GM12892 (cell line): Measurements from ENCODE around the gene PLOD1.
A peak's percentile ranks its signal among the peaks of the same experiment; 100 is the strongest.
"Not testable (repeated sequence)": the region's sequence is repeated elsewhere in the genome, so short reads cannot be mapped to it uniquely, and the experiment has no call there.

Source experiments
- DNase-seq: peaks from one replicate; pipeline ENCODE4 v3.0.0; 2011; ENCODE audit not compliant: insufficient read length
- FAIRE-seq: peaks from 2 replicates; lab custom pipeline; 2011; peaks lifted over from hg19 to GRCh38; lab: Jason Lieb, UNC
- POLR2A ChIP-seq: IDR thresholded peaks from 2 replicates; pipeline ENCODE4 v1.6.1; 2011; ENCODE audit warnings: low read depth, low read length, control low read depth
- POLR2AphosphoS5 ChIP-seq: IDR thresholded peaks from 2 replicates; pipeline ENCODE4 v1.6.1; 2011; ENCODE audit warnings: low read depth, low read length, control low read depth
- TAF1 ChIP-seq: IDR thresholded peaks from 2 replicates; pipeline ENCODE4 v1.6.1; 2011; ENCODE audit warnings: low read depth, mild to moderate bottlenecking, control low read depth, low read length, borderline replicate concordance

PLOD1 gene

DNA sequence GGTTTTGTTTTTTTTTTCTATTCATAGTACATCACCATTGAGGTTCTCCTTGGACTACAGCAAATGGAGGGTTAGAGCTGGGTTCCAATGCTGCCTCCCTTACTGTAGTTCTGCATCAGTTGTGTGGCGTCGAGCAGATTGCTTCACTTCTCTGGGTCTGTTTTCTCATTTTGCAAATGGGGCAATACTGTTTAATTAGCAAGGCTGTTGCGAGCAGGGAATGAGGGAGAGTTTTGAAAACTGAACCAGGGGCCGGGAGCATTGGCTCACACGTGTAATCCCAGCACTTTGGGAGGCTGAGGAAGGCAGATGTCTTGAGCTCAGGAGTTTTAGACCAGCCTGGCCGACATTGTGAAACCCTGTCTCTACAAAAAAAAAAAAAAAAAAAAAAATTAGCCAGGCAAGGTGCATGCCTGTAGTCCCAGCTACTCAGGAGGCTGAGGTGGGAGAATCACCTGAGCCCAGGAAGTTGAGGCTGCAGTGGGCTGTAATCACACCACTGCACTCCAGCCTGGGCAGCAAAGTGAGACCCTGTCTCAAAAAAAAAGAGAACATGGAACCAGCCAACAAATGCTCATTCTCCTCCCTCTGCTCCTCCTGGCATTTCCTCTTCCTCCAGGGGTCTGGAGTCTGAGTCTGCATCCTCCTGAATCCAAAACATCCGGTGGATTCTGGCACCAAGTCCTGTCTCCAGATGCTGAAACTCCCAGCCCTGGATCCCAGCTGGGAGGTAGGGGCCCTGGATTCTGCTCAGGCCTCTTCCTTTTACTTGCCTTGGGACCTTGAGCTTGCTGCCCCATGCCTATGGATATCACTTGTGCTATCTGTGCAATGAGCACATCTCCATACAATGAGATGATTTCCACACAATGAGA is 3.7 kb upstream of the PLOD1 start:
- FAIRE-seq (no peak), DNase-seq (no peak)
- no peak for TF ChIP-seq POLR2A
- TF ChIP-seq POLR2AphosphoS5, result no peak
- TF ChIP-seq TAF1, result no peak

DNA sequence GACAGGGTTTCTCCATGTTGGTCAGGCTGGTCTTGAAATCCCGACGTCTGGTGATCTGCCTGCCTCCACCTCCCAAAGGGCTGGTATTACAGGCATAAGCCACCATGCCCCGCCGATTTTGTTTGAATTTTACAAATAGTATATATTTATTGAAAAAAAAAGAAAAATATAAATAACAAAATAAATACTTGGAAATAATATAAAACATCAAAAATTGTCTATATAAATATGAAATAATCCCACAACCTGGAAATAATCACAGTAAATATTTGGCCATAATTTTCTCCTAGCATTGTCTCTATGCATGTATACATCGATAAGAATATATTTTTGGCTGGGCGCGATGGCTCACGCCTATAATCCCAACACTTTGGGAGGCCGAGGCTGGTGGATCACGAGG is 2.7 kb upstream of the PLOD1 start:
- no peak for TF ChIP-seq TAF1
- TF ChIP-seq POLR2AphosphoS5, result no peak
- no peak for TF ChIP-seq POLR2A
- DNase-seq (no peak), FAIRE-seq (no peak)

DNA sequence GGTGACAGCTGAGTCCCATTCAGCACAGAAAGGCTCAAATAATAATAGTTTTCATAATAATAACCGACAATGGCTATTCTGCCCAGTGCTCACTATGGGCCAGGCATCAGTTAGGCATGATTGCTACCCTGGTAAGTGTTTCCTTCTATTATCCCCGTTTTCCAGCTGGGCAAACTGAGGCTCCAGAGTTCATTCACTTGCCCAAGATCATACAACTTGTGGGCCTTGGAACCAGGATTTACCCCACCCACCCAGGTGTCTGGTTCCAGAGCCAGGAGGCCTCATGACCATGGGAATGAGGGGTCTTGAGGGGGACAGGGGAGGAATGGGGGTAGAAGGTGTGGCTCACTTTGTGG is 518 bp downstream of the PLOD1 start:
- no peak for DNase-seq
- TF ChIP-seq POLR2AphosphoS5 (no peak), POLR2A (no peak), TAF1 (no peak)
- no peak for FAIRE-seq

DNA sequence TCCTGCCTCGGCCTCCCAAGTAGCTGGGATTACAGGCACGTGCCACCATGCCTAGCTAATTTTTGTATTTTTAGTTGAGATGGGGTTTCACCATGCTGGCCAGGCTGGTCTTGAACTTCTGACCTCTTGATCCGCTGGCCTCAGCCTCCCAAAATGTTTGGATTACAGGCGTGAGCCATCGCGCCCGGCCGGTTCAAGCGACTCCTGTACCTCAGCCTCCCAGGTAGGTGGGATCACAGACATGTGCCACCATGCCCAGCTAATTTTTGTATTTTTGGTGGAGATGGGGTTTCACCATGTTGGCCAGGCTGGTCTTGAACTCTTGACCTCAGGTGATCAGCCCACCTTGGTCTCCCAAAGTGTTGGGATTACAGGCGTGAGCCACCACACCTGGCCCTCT is 1.2 kb downstream of the PLOD1 start:
- DNase-seq, FAIRE-seq: not testable (repeated sequence)

DNA sequence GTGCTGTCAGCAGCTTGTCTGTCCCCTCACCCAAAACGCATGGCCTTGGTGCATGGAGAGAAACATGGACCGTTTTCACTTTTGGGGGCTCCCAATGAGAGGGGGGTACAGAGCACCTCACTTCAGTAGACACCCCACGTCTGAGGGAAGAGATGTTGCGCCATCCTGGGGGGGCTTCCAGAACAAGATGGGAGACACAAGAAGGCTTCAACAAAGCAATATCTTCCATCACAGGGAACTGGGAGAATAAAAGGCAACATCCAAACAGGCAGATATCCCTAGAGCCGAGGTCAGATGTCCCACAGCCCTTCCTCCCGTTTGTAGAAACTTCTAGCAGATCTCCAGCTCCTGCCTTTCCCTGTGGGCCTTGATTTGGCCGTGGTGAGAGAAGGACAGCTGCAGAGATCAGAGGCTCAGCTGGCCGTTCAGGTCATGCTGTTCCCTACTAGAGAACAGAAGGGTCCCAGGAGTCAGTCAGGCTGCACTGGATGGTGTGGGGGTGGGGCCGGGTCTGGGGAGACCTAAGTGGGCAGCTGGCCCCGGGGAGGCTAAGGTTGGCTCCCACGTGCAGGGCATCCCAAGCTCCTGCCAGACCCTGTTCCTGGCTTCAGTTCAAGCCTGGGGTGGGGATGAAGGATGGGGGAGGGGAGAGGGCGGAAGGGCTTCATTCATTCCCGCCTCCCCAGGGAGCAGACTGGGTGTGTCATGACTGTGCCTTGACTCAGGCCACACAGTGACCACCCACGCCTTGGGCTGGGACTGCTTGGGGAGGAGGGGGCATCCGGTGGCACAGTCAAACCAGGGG is 4.4 kb downstream of the PLOD1 start:
- no peak for DNase-seq
- no peak for TF ChIP-seq POLR2AphosphoS5
- no peak for TF ChIP-seq POLR2A
- no peak for TF ChIP-seq TAF1
- FAIRE-seq, result no peak

DNA sequence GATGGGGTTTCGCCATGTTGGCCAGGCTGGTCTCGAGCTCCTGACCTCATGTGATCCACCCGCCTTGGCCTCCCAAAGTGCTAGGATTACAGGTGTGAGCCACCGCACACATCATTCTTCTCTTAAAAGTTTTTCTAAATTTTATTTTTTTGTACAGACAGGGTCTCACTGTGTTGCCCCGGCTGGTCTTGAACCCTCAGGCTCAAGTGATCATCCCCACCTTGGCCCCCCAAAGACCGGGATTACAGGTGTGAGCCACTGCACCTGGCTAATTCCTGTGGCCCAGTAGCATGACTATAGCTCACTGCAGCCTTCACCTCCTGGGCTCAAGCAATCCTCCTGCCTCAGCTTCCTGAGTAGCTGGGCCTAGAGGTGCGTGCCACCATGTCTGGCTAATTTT is 5.3 kb downstream of the PLOD1 start:
- not testable (repeated sequence) for FAIRE-seq, DNase-seq

DNA sequence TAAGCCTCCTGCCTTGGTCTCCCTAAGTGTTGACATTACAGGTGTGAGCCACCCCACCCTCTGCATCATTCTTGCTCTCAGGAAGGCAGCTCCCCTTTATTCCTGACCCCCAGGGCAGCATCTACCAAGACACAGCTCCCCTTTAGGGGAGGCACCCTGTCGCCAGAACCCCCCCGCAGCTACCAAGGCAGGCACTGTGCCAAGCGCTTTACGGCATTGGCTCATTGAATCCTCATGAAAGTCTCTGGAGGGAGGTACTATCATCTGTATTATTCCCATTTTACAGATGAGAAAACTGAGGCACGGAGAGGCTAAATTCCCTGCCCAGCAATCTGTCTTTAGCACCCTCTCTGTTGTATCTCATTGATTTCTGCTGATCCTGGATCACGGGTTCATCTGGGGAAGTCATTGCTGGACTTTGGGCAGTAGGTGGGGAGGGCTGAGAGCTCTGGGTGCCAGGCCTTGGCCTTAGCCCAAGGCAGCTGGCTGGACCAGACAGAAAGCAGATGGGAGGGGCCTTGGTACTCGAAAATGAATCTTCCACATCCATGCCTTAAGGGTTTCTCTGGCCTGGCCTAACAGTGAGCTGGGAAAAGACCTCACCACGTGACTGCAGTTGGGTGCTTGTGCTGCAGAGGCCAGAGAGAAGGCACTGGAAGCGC is 5.9 kb downstream of the PLOD1 start:
- DNase-seq, result no peak
- no peak for FAIRE-seq
- no peak for TF ChIP-seq TAF1
- TF ChIP-seq POLR2AphosphoS5, result no peak
- no peak for TF ChIP-seq POLR2A

DNA sequence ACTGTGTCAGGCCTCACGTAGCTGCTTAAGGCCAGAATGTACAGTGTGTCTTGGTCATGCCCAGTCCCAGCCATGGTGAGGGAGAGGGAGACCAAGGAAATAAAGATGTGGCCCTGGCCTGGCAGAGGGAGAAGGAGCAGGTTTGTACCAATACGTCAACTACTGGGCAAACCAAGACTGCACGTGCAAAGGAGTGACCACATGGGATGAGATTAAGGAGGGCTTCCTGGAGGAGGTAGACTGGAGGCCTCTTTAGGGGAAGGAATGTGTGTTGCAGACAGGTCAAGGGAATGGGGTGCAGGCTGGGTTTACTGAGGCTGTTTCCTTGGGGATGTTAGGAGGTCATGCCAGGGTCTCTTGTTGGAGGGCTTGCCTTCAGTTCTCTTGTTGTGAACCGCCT is 7.8 kb downstream of the PLOD1 start:
- TF ChIP-seq POLR2AphosphoS5, result no peak
- no peak for TF ChIP-seq POLR2A
- no peak for TF ChIP-seq TAF1
- no peak for FAIRE-seq
- DNase-seq, result no peak

DNA sequence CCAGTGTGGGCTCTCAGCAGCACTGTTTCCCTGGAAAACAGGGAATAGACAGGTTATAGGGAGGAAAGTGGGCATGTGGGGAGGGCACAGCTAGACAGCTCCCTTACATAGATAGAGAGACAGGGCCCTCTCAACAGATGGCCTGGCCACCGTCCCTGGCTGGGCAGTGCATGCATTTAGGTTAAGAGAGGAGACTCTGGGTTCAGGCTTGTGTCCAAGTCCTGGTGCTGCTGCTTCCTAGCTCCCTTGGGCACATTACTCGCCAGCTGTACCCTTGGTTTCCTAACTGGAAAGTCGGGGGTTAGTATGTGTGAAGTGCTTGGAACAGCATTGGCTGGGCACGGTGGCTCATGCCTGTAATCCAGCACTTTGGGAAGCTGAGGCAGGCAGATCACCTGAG is 9.1 kb downstream of the PLOD1 start:
- no peak for FAIRE-seq
- TF ChIP-seq TAF1 (no peak), POLR2A (no peak), POLR2AphosphoS5 (no peak)
- no peak for DNase-seq

DNA sequence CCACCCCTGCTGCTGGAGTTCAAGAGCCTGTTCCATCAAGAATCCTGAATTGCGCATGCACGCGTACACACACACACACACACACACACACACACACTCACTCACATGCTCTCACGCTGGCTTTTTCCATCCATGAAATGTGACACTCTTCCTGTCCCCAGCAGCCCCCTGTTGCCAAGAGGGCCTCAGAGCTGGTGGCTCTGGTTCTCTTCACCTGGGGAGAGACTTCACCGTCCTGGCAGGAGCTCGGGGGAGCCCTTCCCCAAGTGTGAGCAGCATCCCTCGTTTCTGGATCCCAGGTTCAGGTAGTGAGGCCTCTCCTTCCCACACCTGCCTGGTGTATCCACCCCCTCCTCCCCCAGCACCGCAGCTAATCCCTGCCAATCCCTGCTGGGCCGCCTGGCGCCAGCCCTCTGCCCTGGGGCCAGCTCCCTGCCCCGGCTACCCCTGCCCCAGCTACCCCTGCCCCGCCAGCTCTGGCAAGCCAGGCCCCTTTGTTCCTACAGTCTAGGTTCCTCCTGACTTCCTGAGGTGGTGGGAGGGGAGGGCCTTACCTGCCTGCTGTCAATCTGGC is 9.9 kb downstream of the PLOD1 start:
- TF ChIP-seq TAF1, result no peak
- no peak for TF ChIP-seq POLR2A
- DNase-seq (no peak), FAIRE-seq (no peak)

DNA sequence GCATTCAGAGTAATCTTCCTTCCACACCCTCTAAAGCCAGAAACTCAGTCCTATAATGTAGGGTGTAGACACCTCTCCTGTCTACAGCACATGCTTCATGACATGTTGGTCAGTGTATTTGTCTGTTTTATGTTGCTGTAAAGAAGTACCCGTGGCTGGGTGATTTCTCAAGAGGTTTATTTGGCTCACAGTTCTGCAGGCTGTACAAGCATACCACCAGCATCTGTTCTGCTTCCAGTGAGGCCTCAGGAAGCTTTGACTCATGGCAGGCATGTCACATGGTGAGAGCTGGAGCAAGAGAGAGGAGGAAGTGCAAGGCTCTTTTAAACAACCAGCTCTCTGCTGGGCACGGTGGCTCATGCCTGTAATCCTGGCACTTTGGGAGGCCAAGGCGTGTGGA is 12.1 kb downstream of the PLOD1 start:
- TF ChIP-seq POLR2A, result no peak
- no peak for TF ChIP-seq TAF1
- DNase-seq, result no peak
- no peak for FAIRE-seq

DNA sequence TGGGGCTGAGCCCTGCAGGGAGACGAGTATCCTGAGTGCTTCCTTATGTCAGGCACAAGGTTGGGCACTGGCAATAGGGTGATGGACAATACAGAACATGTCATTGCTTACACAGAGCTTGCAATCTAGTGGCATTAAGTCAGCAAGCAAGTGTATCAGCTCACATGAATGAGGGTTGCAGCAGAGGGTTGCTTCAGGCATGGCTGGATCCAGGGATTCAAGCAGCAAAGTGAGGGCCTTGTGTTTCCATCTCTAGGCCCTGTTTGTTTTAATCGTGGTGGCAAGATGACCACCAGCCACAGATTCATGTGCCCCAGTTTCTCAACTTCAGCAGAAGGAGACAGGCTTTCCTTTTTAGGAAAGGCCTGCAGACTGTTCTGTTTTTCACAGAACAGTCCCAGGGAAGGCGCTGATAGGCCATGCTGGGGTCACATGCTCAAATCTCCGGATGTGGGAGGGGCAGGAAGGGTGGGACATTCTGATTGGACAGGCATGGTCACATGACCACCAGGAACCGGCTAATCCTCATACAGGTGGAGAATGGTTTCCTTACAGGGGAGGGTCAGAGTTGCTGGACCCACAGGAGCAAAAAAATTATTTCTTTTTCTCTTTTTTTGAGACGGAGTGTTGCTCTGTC is 14.4 kb downstream of the PLOD1 start:
- FAIRE-seq (no peak), DNase-seq (no peak)
- TF ChIP-seq POLR2A, result no peak
- TF ChIP-seq POLR2AphosphoS5, result peak; percentile 27; the same call in 1 of the 2 replicates
